NCI-H1436 treated with DMSO at 0.1 percent for 48 hours (cell line): ENCODE measurements around the gene POU6F2.
"Not testable (repeated sequence)": the region's sequence is repeated elsewhere in the genome, so short reads cannot be mapped to it uniquely, and the experiment has no call there.

Experiments
- DNase-seq: peaks from one replicate; lab custom pipeline; 2025; lab: John Stamatoyannopoulos, UW

POU6F2 gene

GRCh38 chr7:38977685-38978084, at the start of gene POU6F2:
Gene POU6F2 (plus strand): TSS chr7:38977909. CDS start chr7:38977954, 45 bp downstream.
- DNase-seq: no peak

- no peak for DNase-seq
Observed at GRCh38 chr7:38928506-38928905, 49.2 kb upstream of the POU6F2 start.

- no peak for DNase-seq
Observed at GRCh38 chr7:38929460-38930171, 48.1 kb upstream of the POU6F2 start.

GRCh38 chr7:38932509-38933168, 45.1 kb upstream of the POU6F2 start:
- DNase-seq: no peak

GRCh38 chr7:38934051-38934450, 43.7 kb upstream of the POU6F2 start:
- no peak for DNase-seq

- no peak for DNase-seq
Observed at GRCh38 chr7:38934536-38934935, 43.2 kb upstream of the POU6F2 start.

- DNase-seq: no peak
Observed at GRCh38 chr7:38936641-38937040, 41.1 kb upstream of the POU6F2 start.

- no peak for DNase-seq
Observed at GRCh38 chr7:38938001-38938485, 39.7 kb upstream of the POU6F2 start.

GRCh38 chr7:38938589-38938988, 39.1 kb upstream of the POU6F2 start:
- no peak for DNase-seq

GRCh38 chr7:38940774-38941173, 36.9 kb upstream of the POU6F2 start:
- DNase-seq: no peak

GRCh38 chr7:38942431-38943051, 35.2 kb upstream of the POU6F2 start:
- DNase-seq: no peak

- DNase-seq: not testable (repeated sequence)
Observed at GRCh38 chr7:38947541-38947940, 30.2 kb upstream of the POU6F2 start.

GRCh38 chr7:38950309-38950708, 27.4 kb upstream of the POU6F2 start:
- DNase-seq: no peak

- no peak for DNase-seq
Observed at GRCh38 chr7:38951213-38951612, 26.5 kb upstream of the POU6F2 start.

- no peak for DNase-seq
Observed at GRCh38 chr7:38953227-38953626, 24.5 kb upstream of the POU6F2 start.

- no peak for DNase-seq
Observed at GRCh38 chr7:38953971-38954370, 23.7 kb upstream of the POU6F2 start.

GRCh38 chr7:38955892-38956291, 21.8 kb upstream of the POU6F2 start:
- DNase-seq: no peak

GRCh38 chr7:38962028-38962427, 15.7 kb upstream of the POU6F2 start:
- no peak for DNase-seq

GRCh38 chr7:38964921-38965320, 12.8 kb upstream of the POU6F2 start:
- DNase-seq: no peak

GRCh38 chr7:38973760-38974159, 3.9 kb upstream of the POU6F2 start:
- DNase-seq: no peak

GRCh38 chr7:38975944-38976392, 1.7 kb upstream of the POU6F2 start:
- DNase-seq: no peak

- no peak for DNase-seq
Observed at GRCh38 chr7:38978491-38978890, 782 bp downstream of the POU6F2 start.

- no peak for DNase-seq
Observed at GRCh38 chr7:38992203-38992602, 14.5 kb downstream of the POU6F2 start.
